ENCODE data around the gene CBX4.

The CBX4 gene

GRCh38 chr17:79785900-79786810, 53.1 kb downstream of the CBX4 start:
- DNase-seq, result no peak

DNA sequence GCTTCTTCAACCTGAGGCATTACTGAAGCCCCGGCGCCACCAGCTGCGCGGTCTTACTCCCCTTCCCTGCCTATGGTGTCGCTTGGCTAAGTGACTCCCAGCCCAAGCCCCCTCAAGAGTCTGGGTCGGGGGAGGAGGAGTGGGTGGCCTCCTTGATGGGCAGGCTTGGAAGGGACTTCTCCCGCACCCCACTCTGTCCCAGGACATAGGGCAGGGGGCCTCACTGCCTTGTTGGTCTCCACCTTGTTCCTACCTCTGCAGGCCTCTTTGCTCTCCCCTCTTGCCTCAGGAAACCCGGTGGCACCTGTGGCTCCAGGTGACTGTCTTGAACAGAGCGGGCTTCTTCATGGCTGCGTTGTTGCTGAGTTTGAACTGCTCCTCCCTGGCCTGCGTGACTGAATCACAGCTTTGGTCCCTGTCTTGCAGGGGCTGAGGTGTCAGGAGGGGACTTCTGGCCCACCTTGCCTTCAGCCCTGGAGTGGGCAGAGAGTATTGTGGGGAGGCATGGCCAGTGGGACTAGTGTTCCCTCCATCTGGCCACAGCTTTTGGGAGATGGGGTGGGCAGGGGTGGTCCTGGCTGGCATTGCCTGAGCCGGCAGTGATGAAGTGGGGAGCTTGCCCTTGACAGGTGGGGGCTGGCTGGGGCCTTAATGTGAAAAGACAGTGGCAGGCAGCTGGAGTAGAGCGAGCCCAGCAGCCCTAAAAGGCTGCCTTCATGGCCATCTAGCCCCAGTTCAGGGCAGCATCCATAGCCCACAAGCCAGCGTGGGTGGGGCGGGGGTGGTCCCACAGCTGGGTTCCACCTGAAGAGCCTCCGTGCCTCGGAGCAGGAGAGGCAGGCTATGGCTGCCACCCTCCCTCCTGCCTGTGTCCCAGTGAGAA, 54.0 kb downstream of the CBX4 start:
- no peak for DNase-seq

DNA sequence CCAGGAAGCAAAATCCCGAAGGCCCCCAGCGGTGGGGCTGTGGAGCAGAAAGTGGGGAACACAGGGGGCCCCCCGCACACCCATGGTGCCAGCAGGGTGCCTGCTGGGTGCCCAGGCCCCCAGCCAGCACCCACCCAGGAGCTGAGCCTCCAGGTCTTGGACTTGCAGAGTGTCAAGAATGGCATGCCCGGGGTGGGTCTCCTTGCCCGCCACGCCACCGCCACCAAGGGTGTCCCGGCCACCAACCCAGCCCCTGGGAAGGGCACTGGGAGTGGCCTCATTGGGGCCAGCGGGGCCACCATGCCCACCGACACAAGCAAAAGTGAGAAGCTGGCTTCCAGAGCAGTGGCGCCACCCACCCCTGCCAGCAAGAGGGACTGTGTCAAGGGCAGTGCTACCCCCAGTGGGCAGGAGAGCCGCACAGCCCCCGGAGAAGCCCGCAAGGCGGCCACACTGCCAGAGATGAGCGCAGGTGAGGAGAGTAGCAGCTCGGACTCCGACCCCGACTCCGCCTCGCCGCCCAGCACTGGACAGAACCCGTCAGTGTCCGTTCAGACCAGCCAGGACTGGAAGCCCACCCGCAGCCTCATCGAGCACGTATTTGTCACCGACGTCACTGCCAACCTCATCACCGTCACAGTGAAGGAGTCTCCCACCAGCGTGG, 54.8 kb downstream of the CBX4 start:
- DNase-seq, result no peak

DNA sequence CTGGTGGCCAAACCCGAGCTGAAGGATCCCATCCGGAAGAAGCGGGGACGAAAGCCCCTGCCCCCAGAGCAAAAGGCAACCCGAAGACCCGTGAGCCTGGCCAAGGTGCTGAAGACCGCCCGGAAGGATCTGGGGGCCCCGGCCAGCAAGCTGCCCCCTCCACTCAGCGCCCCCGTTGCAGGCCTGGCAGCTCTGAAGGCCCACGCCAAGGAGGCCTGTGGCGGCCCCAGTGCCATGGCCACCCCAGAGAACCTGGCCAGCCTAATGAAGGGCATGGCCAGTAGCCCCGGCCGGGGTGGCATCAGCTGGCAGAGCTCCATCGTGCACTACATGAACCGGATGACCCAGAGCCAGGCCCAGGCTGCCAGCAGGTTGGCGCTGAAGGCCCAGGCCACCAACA, 55.3 kb downstream of the CBX4 start:
- no peak for DNase-seq

Data from suppressor macrophage treated with lipopolysaccharide for 4 hours (primary cell).